HepG2 (cell line): ENCODE data around the gene PEX14. TPM values are rescaled to one million over a fixed set of nuclear protein-coding genes. Genes with fewer than 3 reads are reported as not detected.
A peak's percentile ranks its signal among the peaks of the same experiment; 100 is the strongest.

Experiments
- ATM ChIP-seq: fragments of 450-650 bp; IDR thresholded peaks from 2 replicates; pipeline ENCODE4 v1.7.1; 2017; ENCODE audit warnings: mild to moderate bottlenecking, borderline replicate concordance
- CENPX ChIP-seq: sonication (generic); formaldehyde crosslinking; IDR thresholded peaks from 2 replicates; pipeline ENCODE4 v1.9.0; 2021; ENCODE audit warnings: mild to moderate bottlenecking, missing genetic modification reagents, moderate library complexity
- CHD4 ChIP-seq: fragments of 200-600 bp; sonication (generic); IDR thresholded peaks from 2 replicates; pipeline ENCODE4 v1.7.0; 2017; ENCODE audit warnings: mild to moderate bottlenecking, low read length, borderline replicate concordance
- DNMT3B ChIP-seq: conservative IDR thresholded peaks from 2 replicates; pipeline ENCODE4 v1.6.1; 2016; ENCODE audit warnings: missing biosample characterization, control low read depth
- FLYWCH1 ChIP-seq: sonication (generic); formaldehyde crosslinking; IDR thresholded peaks from 2 replicates; pipeline ENCODE4 v1.8.1; 2023; ENCODE audit warnings: mild to moderate bottlenecking, missing genetic modification reagents
- IRF2 ChIP-seq: IDR thresholded peaks from 2 replicates; pipeline ENCODE4 v1.6.1; 2018; ENCODE audit warnings: missing genetic modification reagents, missing compliant biosample characterization
- KAT2B ChIP-seq: fragments of 150-350 bp; IDR thresholded peaks from 2 replicates; pipeline ENCODE4 v1.6.1; 2014; ENCODE audit warnings: low read depth, low read length, borderline replicate concordance
- KAT7 ChIP-seq: IDR thresholded peaks from 2 replicates; pipeline ENCODE4 v1.6.1; 2018; ENCODE audit warnings: borderline replicate concordance, missing compliant biosample characterization
- PHF8 ChIP-seq: sonication (generic); formaldehyde crosslinking; IDR thresholded peaks from 2 replicates; pipeline ENCODE4 v1.5.0; 2020; ENCODE audit warnings: missing genetic modification reagents
- RXRA ChIP-seq: sonication (generic); formaldehyde crosslinking; IDR thresholded peaks from 2 replicates; pipeline ENCODE4 v1.5.1; 2020; ENCODE audit warnings: missing genetic modification reagents
- SNAPC2 ChIP-seq: sonication (generic); formaldehyde crosslinking; IDR thresholded peaks from 2 replicates; pipeline ENCODE4 v1.8.1; 2022; ENCODE audit warnings: mild to moderate bottlenecking, missing genetic modification reagents
- TAF15 ChIP-seq: fragments of 200-400 bp; formaldehyde crosslinking; IDR thresholded peaks from one replicate; pipeline ENCODE4 v1.6.1; 2018; ENCODE audit warnings: mild to moderate bottlenecking, low read depth, low read length; ENCODE audit not compliant: poor library complexity, severe bottlenecking
- U2AF1 ChIP-seq: fragments of 200-400 bp; formaldehyde crosslinking; optimal IDR thresholded peaks from 2 replicates; pipeline ENCODE3; 2017; ENCODE audit warnings: mild to moderate bottlenecking, low read depth, low read length
- XBP1 ChIP-seq: sonication (generic); formaldehyde crosslinking; IDR thresholded peaks from 2 replicates; pipeline ENCODE4 v1.5.0; 2020; ENCODE audit warnings: missing genetic modification reagents
- ZBTB3 ChIP-seq: sonication (generic); formaldehyde crosslinking; IDR thresholded peaks from 2 replicates; pipeline ENCODE4 v1.4.0; 2020; ENCODE audit warnings: low read depth, mild to moderate bottlenecking, moderate library complexity, missing genetic modification reagents, borderline replicate concordance
- ZFAT ChIP-seq: sonication (generic); formaldehyde crosslinking; conservative IDR thresholded peaks from 2 replicates; pipeline ENCODE4 v1.8.1; 2023; ENCODE audit warnings: missing genetic modification reagents, inconsistent platforms
- ZFP90 ChIP-seq: sonication (generic); formaldehyde crosslinking; IDR thresholded peaks from 2 replicates; pipeline ENCODE4 v1.8.0; 2022; ENCODE audit warnings: missing genetic modification reagents, mild to moderate bottlenecking, inconsistent platforms, borderline replicate concordance
- ZNF224 ChIP-seq: sonication (generic); formaldehyde crosslinking; IDR thresholded peaks from 2 replicates; pipeline ENCODE4 v1.5.0; 2020; ENCODE audit warnings: mild to moderate bottlenecking, missing genetic modification reagents
- ZNF317 ChIP-seq: sonication (generic); formaldehyde crosslinking; IDR thresholded peaks from 2 replicates; pipeline ENCODE4 v1.5.0; 2020; ENCODE audit warnings: mild to moderate bottlenecking, missing genetic modification reagents
- ZNF367 ChIP-seq: sonication (generic); formaldehyde crosslinking; IDR thresholded peaks from 2 replicates; pipeline ENCODE4 v1.4.0; 2020; ENCODE audit warnings: missing genetic modification reagents, borderline replicate concordance
- ZNF652 ChIP-seq: IDR thresholded peaks from 2 replicates; pipeline ENCODE4 v1.6.1; 2016; ENCODE audit warnings: low read depth, borderline replicate concordance
- ZNF672 ChIP-seq: sonication (generic); formaldehyde crosslinking; IDR thresholded peaks from 2 replicates; pipeline ENCODE4 v1.8.1; 2022; ENCODE audit warnings: missing genetic modification reagents
- ZNF746 ChIP-seq: sonication (generic); formaldehyde crosslinking; IDR thresholded peaks from 2 replicates; pipeline ENCODE4 v1.8.0; 2022; ENCODE audit warnings: mild to moderate bottlenecking, missing genetic modification reagents
- polyA plus RNA-seq, 8 experiments: library from polyadenylated mRNA; depleted of rRNA in 3 of 8; stranded (reverse) in 7 of 8; unstranded in 1 of 8; fragments of >200 nt; fragmentation: Illumina TruSeq in 4 of 8; extraction: Trizol in 4 of 8; gene quantifications; 2 replicates each; pipeline versions ENCODE4 v1.2.1 to v1.2.3, GENCODE V29; 2011 to 2016; ENCODE audit warnings: low read depth in 4 of 8, missing spikeins in 1 of 8, mixed read lengths in 1 of 8; ENCODE audit not compliant: insufficient read depth in 1 of 8
- total RNA-seq, 5 experiments: library from RNA; depleted of rRNA; stranded (reverse); fragments of >200 nt; fragmentation: Illumina TruSeq; extraction: Trizol; gene quantifications; 2 replicates each; pipeline ENCODE4 v1.2.3, GENCODE V29; 2016; ENCODE audit warnings: low read depth in 1 of 5
- TF ChIP-seq, protein P1 (sequence below): sonication (generic); formaldehyde crosslinking; conservative IDR thresholded peaks from 2 replicates; pipeline ENCODE4 v1.8.0; 2022; ENCODE audit warnings: missing genetic modification reagents
- TF ChIP-seq, protein P2 (sequence below): sonication (generic); formaldehyde crosslinking; IDR thresholded peaks from 2 replicates; pipeline ENCODE4 v1.5.0; 2020; ENCODE audit warnings: missing genetic modification reagents
- TF ChIP-seq, protein P3 (sequence below): IDR thresholded peaks from 2 replicates; pipeline ENCODE4 v1.6.1; 2016; ENCODE audit warnings: low read depth, borderline replicate concordance
- TF ChIP-seq, protein P4 (sequence below): sonication (generic); formaldehyde crosslinking; IDR thresholded peaks from 2 replicates; pipeline ENCODE4 v1.5.0; 2020; ENCODE audit warnings: missing genetic modification reagents
- TF ChIP-seq, protein P5 (sequence below): sonication (generic); formaldehyde crosslinking; IDR thresholded peaks from 2 replicates; pipeline ENCODE4 v1.5.0; 2020; ENCODE audit warnings: missing genetic modification reagents, mild to moderate bottlenecking, borderline replicate concordance

Gene PEX14
- total and polyA plus RNA-seq, 2 of the 13 experiments (the other 11 are each of a cell fraction or from before 2014, with no cell fraction given), result 6.5 to 9.9 TPM

DNA sequence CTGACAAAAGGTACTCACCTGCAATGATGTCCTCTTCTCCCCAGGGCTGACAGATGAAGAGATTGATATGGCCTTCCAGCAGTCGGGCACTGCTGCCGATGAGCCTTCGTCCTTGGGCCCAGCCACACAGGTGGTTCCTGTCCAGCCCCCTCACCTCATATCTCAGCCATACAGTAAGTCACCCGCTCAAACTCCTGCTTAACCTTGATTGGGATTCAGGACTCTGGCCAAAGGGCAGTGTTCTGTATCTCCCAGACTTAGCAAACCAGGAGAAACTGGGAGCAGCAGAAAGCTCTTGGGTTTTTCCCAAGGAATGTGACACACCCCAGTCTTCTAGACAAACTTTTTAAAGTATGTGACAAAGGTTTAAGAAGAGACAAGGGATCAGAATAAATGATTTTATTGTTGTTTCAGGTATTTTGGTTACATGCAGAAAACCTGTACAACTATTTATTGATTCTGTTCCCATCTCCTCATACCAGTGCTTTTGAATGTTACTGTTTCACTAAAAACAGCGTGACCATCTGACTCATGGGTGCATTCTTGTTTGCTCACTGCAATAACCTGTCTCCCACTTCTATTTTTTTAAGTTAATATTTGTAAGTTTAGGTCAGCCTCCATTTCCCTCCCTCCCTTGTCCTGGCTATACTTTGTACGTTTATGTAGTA, 124.6 kb downstream of the PEX14 start (continued):
- TF ChIP-seq, protein P1, sequence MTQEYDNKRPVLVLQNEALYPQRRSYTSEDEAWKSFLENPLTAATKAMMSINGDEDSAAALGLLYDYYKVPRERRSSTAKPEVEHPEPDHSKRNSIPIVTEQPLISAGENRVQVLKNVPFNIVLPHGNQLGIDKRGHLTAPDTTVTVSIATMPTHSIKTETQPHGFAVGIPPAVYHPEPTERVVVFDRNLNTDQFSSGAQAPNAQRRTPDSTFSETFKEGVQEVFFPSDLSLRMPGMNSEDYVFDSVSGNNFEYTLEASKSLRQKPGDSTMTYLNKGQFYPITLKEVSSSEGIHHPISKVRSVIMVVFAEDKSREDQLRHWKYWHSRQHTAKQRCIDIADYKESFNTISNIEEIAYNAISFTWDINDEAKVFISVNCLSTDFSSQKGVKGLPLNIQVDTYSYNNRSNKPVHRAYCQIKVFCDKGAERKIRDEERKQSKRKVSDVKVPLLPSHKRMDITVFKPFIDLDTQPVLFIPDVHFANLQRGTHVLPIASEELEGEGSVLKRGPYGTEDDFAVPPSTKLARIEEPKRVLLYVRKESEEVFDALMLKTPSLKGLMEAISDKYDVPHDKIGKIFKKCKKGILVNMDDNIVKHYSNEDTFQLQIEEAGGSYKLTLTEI (CRISPR knock-in tag), result no peak
- no peak for TF ChIP-seq ZNF224 (CRISPR knock-in tag)
- no peak for TF ChIP-seq SNAPC2 (CRISPR knock-in tag)
- TF ChIP-seq CHD4, result no peak
- TF ChIP-seq FLYWCH1 (CRISPR knock-in tag), result no peak
- TF ChIP-seq, protein P2, sequence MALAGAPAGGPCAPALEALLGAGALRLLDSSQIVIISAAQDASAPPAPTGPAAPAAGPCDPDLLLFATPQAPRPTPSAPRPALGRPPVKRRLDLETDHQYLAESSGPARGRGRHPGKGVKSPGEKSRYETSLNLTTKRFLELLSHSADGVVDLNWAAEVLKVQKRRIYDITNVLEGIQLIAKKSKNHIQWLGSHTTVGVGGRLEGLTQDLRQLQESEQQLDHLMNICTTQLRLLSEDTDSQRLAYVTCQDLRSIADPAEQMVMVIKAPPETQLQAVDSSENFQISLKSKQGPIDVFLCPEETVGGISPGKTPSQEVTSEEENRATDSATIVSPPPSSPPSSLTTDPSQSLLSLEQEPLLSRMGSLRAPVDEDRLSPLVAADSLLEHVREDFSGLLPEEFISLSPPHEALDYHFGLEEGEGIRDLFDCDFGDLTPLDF (CRISPR knock-in tag), result 0 out of 2 replicates have a peak, but pooled peaks have one; percentile 53
- no peak for TF ChIP-seq U2AF1
- TF ChIP-seq ZBTB3 (CRISPR knock-in tag), result no peak
- no peak for TF ChIP-seq CENPX (CRISPR knock-in tag)
- no peak for TF ChIP-seq PHF8 (CRISPR knock-in tag)
- no peak for TF ChIP-seq TAF15
- peak; percentile 60; the same call in 1 of the 2 replicates for TF ChIP-seq IRF2 (CRISPR knock-in tag)
- no peak for TF ChIP-seq ATM
- no peak for TF ChIP-seq ZNF652 (CRISPR knock-in tag)
- TF ChIP-seq ZNF672, result no peak
- TF ChIP-seq ZNF367 (CRISPR knock-in tag), result no peak
- no peak for TF ChIP-seq KAT7
- TF ChIP-seq KAT2B, result no peak
- TF ChIP-seq ZNF317 (CRISPR knock-in tag), result no peak
- TF ChIP-seq XBP1 (CRISPR knock-in tag), result no peak
- TF ChIP-seq ZFAT (CRISPR knock-in tag), result no peak
- TF ChIP-seq ZFP90 (CRISPR knock-in tag), result no peak
- TF ChIP-seq, protein P3, sequence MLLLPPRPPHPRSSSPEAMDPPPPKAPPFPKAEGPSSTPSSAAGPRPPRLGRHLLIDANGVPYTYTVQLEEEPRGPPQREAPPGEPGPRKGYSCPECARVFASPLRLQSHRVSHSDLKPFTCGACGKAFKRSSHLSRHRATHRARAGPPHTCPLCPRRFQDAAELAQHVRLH (CRISPR knock-in tag), result peak; percentile 46; the same call in 1 of the 2 replicates
- TF ChIP-seq, protein P4, sequence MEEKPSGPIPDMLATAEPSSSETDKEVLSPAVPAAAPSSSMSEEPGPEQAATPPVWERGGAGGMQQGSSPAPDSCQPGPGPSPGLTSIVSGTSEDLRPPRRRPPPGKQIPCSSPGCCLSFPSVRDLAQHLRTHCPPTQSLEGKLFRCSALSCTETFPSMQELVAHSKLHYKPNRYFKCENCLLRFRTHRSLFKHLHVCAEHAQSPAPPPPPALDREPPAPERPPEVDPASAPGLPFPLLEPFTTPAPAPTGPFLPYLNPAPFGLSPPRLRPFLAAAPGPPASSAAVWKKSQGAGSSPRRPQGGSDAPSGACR (CRISPR knock-in tag), result no peak
- 0 out of 2 replicates have a peak, but pooled peaks have one; percentile 26 for TF ChIP-seq DNMT3B (CRISPR knock-in tag)
- TF ChIP-seq, protein P5, sequence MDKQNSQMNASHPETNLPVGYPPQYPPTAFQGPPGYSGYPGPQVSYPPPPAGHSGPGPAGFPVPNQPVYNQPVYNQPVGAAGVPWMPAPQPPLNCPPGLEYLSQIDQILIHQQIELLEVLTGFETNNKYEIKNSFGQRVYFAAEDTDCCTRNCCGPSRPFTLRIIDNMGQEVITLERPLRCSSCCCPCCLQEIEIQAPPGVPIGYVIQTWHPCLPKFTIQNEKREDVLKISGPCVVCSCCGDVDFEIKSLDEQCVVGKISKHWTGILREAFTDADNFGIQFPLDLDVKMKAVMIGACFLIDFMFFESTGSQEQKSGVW (CRISPR knock-in tag), result no peak
- TF ChIP-seq ZNF746 (CRISPR knock-in tag), result no peak; the same call in 1 of the 2 replicates
- no peak; the same call in 1 of the 2 replicates for TF ChIP-seq RXRA (CRISPR knock-in tag)
